ENCODE measurements around the gene RHOH.
"Not testable (repeated sequence)": the region's sequence is repeated elsewhere in the genome, so short reads cannot be mapped to it uniquely, and the experiment has no call there.

The RHOH gene

DNA sequence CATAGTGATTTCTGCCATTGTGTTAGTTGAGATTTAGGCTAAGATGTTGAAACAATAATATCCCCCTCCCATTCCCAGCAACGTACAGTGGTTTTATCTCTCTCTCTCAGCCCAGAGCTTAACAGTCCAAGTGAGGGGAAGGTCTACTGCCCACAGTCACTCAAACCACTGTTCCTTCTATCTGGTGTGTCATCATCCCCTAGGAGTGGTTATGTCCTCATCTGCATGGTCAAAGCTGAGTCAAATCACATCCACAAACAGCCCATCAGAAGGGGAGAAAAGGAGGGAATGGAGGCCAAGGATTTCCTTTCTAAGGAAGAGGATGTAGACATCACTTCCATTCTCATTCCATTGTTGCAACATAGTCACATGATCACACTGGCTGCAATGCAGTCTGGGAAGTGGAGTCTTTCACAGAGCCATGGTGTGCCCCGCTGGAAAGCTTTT, 95.5 kb downstream of the RHOH start:
- Histone ChIP-seq H3K36me3 (ENCODE audit: low read depth) (no peaks in the 10 kb centered on the region), H3K9me3 (ENCODE audit: severe bottlenecking) (no peaks in the 10 kb centered on the region), H3K27me3 (ENCODE audit: insufficient read depth, poor library complexity, severe bottlenecking) (no peaks in the 10 kb centered on the region), H3K27ac (ENCODE audit: poor library complexity, severe bottlenecking) (peak overlapping the region; percentile 51), H3K4me3 (ENCODE audit: severe bottlenecking) (no peak overlapping the region), H3K4me1 (ENCODE audit: insufficient read depth, poor library complexity, severe bottlenecking) (peaks cover 17% of the 10 kb centered on the region)
- TF ChIP-seq, protein P1, sequence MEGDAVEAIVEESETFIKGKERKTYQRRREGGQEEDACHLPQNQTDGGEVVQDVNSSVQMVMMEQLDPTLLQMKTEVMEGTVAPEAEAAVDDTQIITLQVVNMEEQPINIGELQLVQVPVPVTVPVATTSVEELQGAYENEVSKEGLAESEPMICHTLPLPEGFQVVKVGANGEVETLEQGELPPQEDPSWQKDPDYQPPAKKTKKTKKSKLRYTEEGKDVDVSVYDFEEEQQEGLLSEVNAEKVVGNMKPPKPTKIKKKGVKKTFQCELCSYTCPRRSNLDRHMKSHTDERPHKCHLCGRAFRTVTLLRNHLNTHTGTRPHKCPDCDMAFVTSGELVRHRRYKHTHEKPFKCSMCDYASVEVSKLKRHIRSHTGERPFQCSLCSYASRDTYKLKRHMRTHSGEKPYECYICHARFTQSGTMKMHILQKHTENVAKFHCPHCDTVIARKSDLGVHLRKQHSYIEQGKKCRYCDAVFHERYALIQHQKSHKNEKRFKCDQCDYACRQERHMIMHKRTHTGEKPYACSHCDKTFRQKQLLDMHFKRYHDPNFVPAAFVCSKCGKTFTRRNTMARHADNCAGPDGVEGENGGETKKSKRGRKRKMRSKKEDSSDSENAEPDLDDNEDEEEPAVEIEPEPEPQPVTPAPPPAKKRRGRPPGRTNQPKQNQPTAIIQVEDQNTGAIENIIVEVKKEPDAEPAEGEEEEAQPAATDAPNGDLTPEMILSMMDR (IDR thresholded peaks at IDR 0.05; ENCODE audit: poor library complexity, severe bottlenecking) = no peak
- ATAC-seq (ENCODE audit: low read depth) (no peak; the same call in 2 of the 3 replicates), DNase-seq (ENCODE audit: low spot score) (no peak)

DNA sequence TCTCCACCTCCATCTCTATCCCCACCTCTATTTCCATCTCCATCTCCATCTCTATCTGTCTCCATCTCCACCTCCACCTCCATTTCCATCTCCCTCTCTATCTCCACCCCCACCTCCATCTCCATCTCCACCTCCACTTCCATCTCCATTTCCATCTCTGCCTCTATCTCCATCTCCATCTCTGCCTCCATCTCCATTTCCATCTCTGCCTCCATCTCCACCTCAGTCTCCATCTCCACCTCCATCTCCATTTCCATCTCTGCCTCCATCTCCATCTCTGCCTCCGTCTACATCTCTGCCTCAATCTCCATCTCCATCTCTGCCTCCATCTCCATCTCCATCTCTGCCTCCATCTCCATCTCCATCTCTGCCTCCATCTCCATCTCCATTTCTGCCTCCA, 97.5 kb downstream of the RHOH start:
- no peak for ATAC-seq (ENCODE audit: low read depth)
- no peaks in the 10 kb centered on the region for H3K36me3 ChIP-seq (ENCODE audit: low read depth)
- no peak overlapping the region for H3K27ac ChIP-seq (ENCODE audit: poor library complexity, severe bottlenecking)
- DNase-seq (ENCODE audit: low spot score) = no peak
- TF ChIP-seq, protein P1 (IDR thresholded peaks at IDR 0.05; ENCODE audit: poor library complexity, severe bottlenecking) = no peak
- no peaks in the 10 kb centered on the region for H3K9me3 ChIP-seq (ENCODE audit: severe bottlenecking)
- no peak overlapping the region for H3K4me3 ChIP-seq (ENCODE audit: severe bottlenecking)
- H3K4me1 ChIP-seq (ENCODE audit: insufficient read depth, poor library complexity, severe bottlenecking) = peaks cover 19% of the 10 kb centered on the region
- no peaks in the 10 kb centered on the region for H3K27me3 ChIP-seq (ENCODE audit: insufficient read depth, poor library complexity, severe bottlenecking)

DNA sequence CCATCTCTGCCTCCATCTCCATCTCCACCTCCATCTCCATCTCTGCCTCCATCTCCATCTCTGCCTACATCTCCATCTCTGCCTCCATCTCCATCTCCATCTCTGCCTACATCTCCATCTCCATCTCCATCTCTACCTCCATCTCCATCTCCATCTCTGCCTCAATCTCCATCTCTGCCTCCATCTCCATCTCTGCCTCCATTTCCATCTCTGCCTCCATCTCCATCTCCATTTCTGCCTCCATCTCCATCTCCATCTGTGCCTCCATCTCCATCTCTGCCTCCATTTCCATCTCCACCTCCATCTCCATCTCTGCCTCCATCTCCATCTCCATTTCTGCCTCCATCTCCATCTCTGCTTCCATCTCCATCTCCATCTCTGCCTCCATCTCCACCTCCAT, 98.2 kb downstream of the RHOH start:
- not testable (repeated sequence) for H3K27ac ChIP-seq (ENCODE audit: poor library complexity, severe bottlenecking); H3K36me3 ChIP-seq (ENCODE audit: low read depth); DNase-seq (ENCODE audit: low spot score); H3K27me3 ChIP-seq (ENCODE audit: insufficient read depth, poor library complexity, severe bottlenecking); H3K4me3 ChIP-seq (ENCODE audit: severe bottlenecking); H3K9me3 ChIP-seq (ENCODE audit: severe bottlenecking); ATAC-seq (ENCODE audit: low read depth)
- H3K4me1 ChIP-seq (ENCODE audit: insufficient read depth, poor library complexity, severe bottlenecking) = peaks cover 19% of the 10 kb centered on the region

DNA sequence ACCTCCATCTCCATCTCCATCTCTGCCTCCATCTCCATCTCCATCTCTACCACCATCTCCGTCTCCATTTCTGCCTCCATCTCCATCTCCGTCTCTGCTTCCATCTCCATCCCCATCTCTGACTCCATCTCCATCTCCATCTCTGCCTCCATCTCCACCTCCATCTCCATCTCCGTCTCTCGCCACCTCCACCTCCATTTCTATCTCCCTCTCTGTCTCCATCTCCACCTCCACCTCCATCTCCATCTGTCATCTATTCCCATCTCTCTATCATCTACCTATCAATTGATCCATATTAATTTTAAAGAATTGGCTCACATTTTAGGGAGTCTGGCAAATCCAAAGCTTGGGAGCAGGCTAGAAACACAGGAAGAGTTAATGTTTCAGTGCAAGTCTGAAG, 98.7 kb downstream of the RHOH start:
- no peaks in the 10 kb centered on the region for H3K36me3 ChIP-seq (ENCODE audit: low read depth)
- ATAC-seq (ENCODE audit: low read depth) (no peak), DNase-seq (ENCODE audit: low spot score) (no peak)
- no peak overlapping the region for H3K27ac ChIP-seq (ENCODE audit: poor library complexity, severe bottlenecking)
- H3K4me3 ChIP-seq (ENCODE audit: severe bottlenecking) = no peak overlapping the region
- no peaks in the 10 kb centered on the region for H3K27me3 ChIP-seq (ENCODE audit: insufficient read depth, poor library complexity, severe bottlenecking)
- TF ChIP-seq, protein P1 (IDR thresholded peaks at IDR 0.05; ENCODE audit: poor library complexity, severe bottlenecking) = no peak
- H3K9me3 ChIP-seq (ENCODE audit: severe bottlenecking) = no peaks in the 10 kb centered on the region
- H3K4me1 ChIP-seq (ENCODE audit: insufficient read depth, poor library complexity, severe bottlenecking) = peaks cover 15% of the 10 kb centered on the region
